ENCODE measurements around the gene IQSEC1.

The IQSEC1 gene

DNA sequence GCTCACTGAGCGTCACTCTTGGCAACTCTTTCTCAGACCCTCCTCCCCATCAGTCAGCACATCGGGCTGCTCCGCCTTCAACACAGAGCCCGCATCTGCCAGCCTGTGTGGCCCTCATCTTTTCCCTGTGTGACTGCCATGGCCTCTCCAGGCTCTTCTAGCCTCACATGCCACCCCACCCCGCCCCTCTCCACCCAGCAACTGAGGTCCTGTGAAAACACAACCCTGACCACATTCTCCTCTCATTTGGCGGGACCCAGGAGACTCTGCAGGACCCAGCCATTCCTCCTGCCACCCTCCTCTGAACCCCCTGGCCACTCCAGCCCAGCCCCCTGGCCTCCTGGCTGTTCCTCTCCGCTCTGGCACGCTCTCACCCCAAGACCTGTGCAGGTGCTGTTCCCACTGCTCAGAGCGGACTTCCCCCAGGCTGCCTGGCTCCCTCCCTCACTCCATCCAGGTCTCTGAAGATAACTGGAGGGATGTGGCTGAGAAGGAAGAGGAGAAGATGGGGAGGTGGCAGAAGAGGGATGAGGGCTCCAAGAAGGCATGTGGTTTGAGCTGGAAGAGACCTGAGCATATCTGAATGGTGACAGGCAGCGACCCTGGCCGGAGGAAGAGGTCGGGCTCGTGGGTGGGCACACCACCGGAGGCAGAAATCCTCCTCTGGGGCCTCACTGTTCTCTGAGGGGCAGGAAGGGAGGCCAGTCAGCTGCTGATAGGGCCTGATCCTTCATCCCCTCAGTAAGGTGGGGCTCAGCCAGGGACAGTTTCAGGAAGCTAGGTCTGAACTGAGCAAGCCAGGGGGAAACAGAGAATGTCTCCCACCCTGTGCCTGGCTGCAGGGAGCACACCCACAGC lies 120.7 kb downstream of the IQSEC1 start:
- no peaks in the 10 kb centered on the region for H3K36me3 ChIP-seq (ENCODE audit: control insufficient read depth, insufficient read depth, low read length)
- H3K4me1 ChIP-seq (ENCODE audit: control insufficient read depth, insufficient read depth, low read length), result peaks cover 52% of the 10 kb centered on the region
- no peak overlapping the region for H3K9ac ChIP-seq (ENCODE audit: low read length)
- H3K27me3 ChIP-seq (ENCODE audit: control insufficient read depth, insufficient read depth, low read length), result no peaks in the 10 kb centered on the region
- H3K4me3 ChIP-seq (ENCODE audit: low read length), result no peak overlapping the region
- H3K9me3 ChIP-seq (ENCODE audit: control insufficient read depth, low read length), result no peaks in the 10 kb centered on the region

GRCh38 chr3:12948891-12949711 lies 124.1 kb downstream of the IQSEC1 start:
- Histone ChIP-seq H3K27me3 (ENCODE audit: control insufficient read depth, insufficient read depth, low read length) (no peaks in the 10 kb centered on the region), H3K4me3 (ENCODE audit: low read length) (no peak overlapping the region), H3K9ac (ENCODE audit: low read length) (no peak overlapping the region)

DNA sequence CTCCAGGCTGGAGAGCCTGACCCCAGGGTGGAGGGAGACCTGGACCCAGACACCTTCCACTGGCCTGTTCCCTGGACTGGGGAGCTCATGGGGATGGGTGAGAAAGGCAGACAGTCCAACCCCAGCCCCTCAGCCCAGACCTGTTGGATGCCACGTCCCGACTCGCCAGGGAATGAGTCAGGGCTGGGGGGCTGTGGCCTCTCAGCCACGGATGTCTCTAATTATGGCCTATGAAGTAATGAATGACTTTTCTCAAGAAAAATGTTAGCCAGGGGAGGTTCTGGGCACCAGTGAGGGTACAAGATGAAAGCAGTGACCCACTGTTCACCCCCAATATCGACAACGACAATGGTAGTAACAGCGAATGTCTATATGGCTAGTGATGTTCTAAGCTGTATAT lies 124.9 kb downstream of the IQSEC1 start:
- no peaks in the 10 kb centered on the region for H3K9me3 ChIP-seq (ENCODE audit: control insufficient read depth, low read length)
- no peaks in the 10 kb centered on the region for H3K27me3 ChIP-seq (ENCODE audit: control insufficient read depth, insufficient read depth, low read length)
- H3K36me3 ChIP-seq (ENCODE audit: control insufficient read depth, insufficient read depth, low read length), result no peaks in the 10 kb centered on the region
- no peak overlapping the region for H3K9ac ChIP-seq (ENCODE audit: low read length)
- peaks cover 46% of the 10 kb centered on the region for H3K4me1 ChIP-seq (ENCODE audit: control insufficient read depth, insufficient read depth, low read length)
- H3K4me3 ChIP-seq (ENCODE audit: low read length), result no peak overlapping the region

More at GRCh38 chr3:12948891-12949711, 124.1 kb downstream of the IQSEC1 start:
- no peaks in the 10 kb centered on the region for H3K9me3 ChIP-seq (ENCODE audit: control insufficient read depth, low read length)
- H3K4me1 ChIP-seq (ENCODE audit: control insufficient read depth, insufficient read depth, low read length), result peaks cover 41% of the 10 kb centered on the region
- no peaks in the 10 kb centered on the region for H3K36me3 ChIP-seq (ENCODE audit: control insufficient read depth, insufficient read depth, low read length)

DNA sequence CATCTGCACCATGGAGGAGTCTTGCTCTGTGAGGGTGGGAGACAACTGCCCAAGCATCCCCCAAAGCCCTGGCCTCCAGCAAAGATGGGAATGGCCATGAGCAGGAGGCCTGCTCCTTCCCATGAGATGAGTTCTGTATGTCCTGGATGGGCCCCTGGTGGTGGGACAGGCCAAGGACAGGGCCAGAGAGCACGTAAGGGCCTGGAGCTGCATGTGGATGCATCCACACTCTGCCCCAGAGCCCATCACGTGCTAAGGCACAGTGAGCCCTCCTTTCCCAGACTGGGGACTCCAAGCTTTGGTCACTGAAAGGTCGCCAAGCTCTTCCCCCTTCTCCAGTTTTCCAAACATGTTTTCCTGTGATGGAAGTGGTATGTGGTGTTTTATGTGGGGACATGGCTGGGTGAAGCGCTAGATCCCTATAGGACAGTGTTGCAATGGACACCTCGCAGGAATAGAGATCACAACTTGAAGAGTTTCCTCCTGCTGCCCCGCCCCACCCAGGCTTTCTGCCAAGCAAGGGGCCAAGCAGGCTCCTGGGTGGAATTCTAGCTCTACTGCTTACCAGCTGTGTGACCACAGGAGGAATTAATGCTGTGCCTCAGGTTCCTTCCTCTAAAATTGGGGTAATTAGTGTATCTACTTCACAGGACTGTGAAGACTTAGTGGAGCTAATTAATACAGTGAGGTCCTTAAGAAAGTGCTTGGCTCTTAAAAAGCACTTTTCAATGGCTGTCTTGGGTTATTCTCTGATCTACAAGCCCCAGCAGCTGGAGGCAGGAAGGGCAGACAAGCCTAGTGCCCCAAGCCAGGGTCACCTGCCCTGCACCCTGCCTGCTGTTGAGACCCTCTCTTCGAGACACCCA lies 125.5 kb downstream of the IQSEC1 start:
- no peak overlapping the region for H3K4me3 ChIP-seq (ENCODE audit: low read length)
- peaks cover 47% of the 10 kb centered on the region for H3K4me1 ChIP-seq (ENCODE audit: control insufficient read depth, insufficient read depth, low read length)
- H3K9me3 ChIP-seq (ENCODE audit: control insufficient read depth, low read length), result no peaks in the 10 kb centered on the region
- no peak overlapping the region for H3K9ac ChIP-seq (ENCODE audit: low read length)
- no peaks in the 10 kb centered on the region for H3K27me3 ChIP-seq (ENCODE audit: control insufficient read depth, insufficient read depth, low read length)
- H3K36me3 ChIP-seq (ENCODE audit: control insufficient read depth, insufficient read depth, low read length), result no peaks in the 10 kb centered on the region

DNA sequence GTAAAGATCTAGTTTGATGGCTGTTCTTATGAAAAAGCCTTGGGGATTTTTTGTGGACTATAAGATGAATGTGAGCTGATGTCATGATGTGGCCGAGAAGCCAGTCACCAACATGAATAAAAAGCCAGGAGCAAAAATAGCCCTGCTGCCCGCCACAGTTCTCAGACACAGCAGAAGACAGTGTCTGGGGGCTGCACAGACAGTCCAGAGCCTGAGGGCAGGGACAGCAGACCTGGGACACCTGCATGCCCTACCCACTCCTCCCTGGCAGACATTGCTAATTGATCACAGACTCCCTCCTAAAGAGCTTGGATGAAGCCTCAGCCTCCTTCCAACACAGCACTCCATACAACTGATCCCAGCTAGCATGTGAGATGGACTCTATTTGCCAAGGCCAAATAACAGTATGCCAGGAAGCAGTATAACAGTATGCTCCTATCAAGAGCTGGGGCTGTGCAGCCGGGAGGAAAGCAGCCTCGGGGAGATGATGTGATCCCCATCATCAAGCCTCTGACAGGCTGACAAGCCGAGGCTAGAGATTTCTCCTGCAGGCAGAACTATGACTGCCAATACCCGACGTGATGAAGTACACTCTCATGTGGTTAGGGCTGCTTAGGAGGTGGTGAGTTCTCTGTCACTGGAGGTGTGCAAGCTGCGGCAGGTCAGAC lies 126.4 kb downstream of the IQSEC1 start:
- Histone ChIP-seq H3K27me3 (ENCODE audit: control insufficient read depth, insufficient read depth, low read length) (no peaks in the 10 kb centered on the region), H3K36me3 (ENCODE audit: control insufficient read depth, insufficient read depth, low read length) (no peaks in the 10 kb centered on the region), H3K4me3 (ENCODE audit: low read length) (no peak overlapping the region), H3K9ac (ENCODE audit: low read length) (no peak overlapping the region), H3K9me3 (ENCODE audit: control insufficient read depth, low read length) (no peaks in the 10 kb centered on the region), H3K4me1 (ENCODE audit: control insufficient read depth, insufficient read depth, low read length) (peaks cover 42% of the 10 kb centered on the region)

DNA sequence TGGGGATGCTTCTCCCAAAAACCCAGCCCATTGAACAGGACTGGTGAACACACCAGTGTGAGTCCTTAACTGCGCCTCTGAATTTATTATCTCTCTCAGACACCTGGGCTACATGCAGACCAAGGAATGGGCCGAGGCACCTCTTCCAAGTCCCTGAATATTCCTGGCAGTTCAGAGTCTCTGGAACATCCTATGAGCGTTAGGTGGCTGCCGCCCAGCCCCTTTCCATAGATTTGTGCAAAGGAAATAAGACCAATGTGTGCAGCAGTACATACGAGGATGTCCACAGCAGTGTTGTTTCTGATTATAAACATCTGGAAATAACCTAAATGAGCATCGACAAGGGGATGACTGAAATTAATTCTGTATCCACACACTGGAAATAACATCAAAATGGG lies 127.0 kb downstream of the IQSEC1 start:
- Histone ChIP-seq H3K4me3 (ENCODE audit: low read length) (no peak overlapping the region), H3K36me3 (ENCODE audit: control insufficient read depth, insufficient read depth, low read length) (no peaks in the 10 kb centered on the region), H3K9me3 (ENCODE audit: control insufficient read depth, low read length) (no peaks in the 10 kb centered on the region), H3K4me1 (ENCODE audit: control insufficient read depth, insufficient read depth, low read length) (peaks cover 42% of the 10 kb centered on the region), H3K27me3 (ENCODE audit: control insufficient read depth, insufficient read depth, low read length) (no peaks in the 10 kb centered on the region), H3K9ac (ENCODE audit: low read length) (no peak overlapping the region)

- Histone ChIP-seq H3K36me3 (ENCODE audit: control insufficient read depth, insufficient read depth, low read length) (no peaks in the 10 kb centered on the region), H3K4me3 (ENCODE audit: low read length) (no peak overlapping the region), H3K9ac (ENCODE audit: low read length) (no peak overlapping the region), H3K4me1 (ENCODE audit: control insufficient read depth, insufficient read depth, low read length) (peaks cover 42% of the 10 kb centered on the region), H3K9me3 (ENCODE audit: control insufficient read depth, low read length) (no peaks in the 10 kb centered on the region), H3K27me3 (ENCODE audit: control insufficient read depth, insufficient read depth, low read length) (no peaks in the 10 kb centered on the region)
These were observed 128.4 kb downstream of the IQSEC1 start for GRCh38 chr3:12944849-12945248.

GRCh38 chr3:12944413-12944812 lies 128.8 kb downstream of the IQSEC1 start:
- H3K4me1 ChIP-seq (ENCODE audit: control insufficient read depth, insufficient read depth, low read length), result peaks cover 41% of the 10 kb centered on the region
- H3K4me3 ChIP-seq (ENCODE audit: low read length), result no peak overlapping the region
- H3K9ac ChIP-seq (ENCODE audit: low read length), result no peak overlapping the region
- no peaks in the 10 kb centered on the region for H3K9me3 ChIP-seq (ENCODE audit: control insufficient read depth, low read length)
- no peaks in the 10 kb centered on the region for H3K36me3 ChIP-seq (ENCODE audit: control insufficient read depth, insufficient read depth, low read length)
- no peaks in the 10 kb centered on the region for H3K27me3 ChIP-seq (ENCODE audit: control insufficient read depth, insufficient read depth, low read length)

DNA sequence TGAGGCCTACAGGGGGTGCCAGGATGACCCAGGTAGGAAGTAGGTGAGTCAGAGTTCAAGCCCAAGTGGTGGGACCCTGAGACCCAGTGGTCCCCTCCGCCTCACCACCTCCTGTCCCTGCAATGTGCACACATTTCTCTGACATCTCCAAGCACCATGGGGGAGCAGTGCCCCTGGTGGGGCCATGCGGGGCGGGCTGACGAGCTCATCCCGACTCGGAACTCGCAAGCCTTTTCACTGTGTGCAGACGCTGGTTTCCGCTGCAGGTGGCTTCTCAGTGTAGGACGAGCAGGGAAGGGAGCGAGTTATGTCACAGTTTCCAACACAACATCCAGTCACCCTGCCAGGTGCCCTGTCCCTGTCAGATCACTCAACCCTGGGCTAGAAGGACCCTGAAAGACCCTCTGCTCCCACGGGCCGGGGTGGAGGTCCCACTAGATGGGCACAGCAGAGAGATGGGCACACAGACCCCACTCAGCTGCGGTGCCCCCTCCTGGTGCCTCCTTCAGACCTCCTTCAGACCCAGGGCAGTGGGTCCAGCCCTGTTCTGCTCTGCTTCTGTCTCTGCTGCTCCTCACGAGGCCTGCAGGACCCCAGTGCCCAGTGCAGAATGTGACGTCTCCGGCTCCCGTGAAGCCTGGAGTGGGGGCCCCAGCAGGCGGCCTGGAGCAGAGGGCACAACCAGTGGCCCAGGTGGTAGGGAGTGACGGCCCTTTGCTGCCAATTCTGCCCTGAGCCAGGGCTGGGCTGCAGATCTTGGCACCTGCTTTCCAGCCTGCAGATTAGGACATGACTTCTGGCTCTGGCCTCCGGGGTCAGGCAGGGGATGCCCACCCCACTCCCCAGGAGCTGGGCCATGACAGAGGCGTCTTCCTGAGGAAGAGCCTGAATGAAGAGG lies 129.9 kb downstream of the IQSEC1 start:
- H3K4me3 ChIP-seq (ENCODE audit: low read length), result no peak overlapping the region
- H3K9ac ChIP-seq (ENCODE audit: low read length), result no peak overlapping the region
- no peaks in the 10 kb centered on the region for H3K36me3 ChIP-seq (ENCODE audit: control insufficient read depth, insufficient read depth, low read length)
- no peaks in the 10 kb centered on the region for H3K27me3 ChIP-seq (ENCODE audit: control insufficient read depth, insufficient read depth, low read length)
- H3K9me3 ChIP-seq (ENCODE audit: control insufficient read depth, low read length), result no peaks in the 10 kb centered on the region
- H3K4me1 ChIP-seq (ENCODE audit: control insufficient read depth, insufficient read depth, low read length), result peaks cover 37% of the 10 kb centered on the region

GRCh38 chr3:12941495-12942023 lies 131.7 kb downstream of the IQSEC1 start:
- Histone ChIP-seq H3K27me3 (ENCODE audit: control insufficient read depth, insufficient read depth, low read length) (no peaks in the 10 kb centered on the region), H3K36me3 (ENCODE audit: control insufficient read depth, insufficient read depth, low read length) (no peaks in the 10 kb centered on the region), H3K9me3 (ENCODE audit: control insufficient read depth, low read length) (no peaks in the 10 kb centered on the region), H3K4me3 (ENCODE audit: low read length) (no peak overlapping the region), H3K4me1 (ENCODE audit: control insufficient read depth, insufficient read depth, low read length) (peaks cover 31% of the 10 kb centered on the region), H3K9ac (ENCODE audit: low read length) (no peak overlapping the region)

Measured in mucosa of stomach (tissue), 1 donor.